HEK293 (cell line): ENCODE data around the gene ALOX15.

Source experiments
- CTCF ChIA-PET: fragments of 350-600 bp; formaldehyde crosslinking; extraction: SDS; loops from one replicate; lab custom pipeline; 2021; ENCODE audit warnings: antibody characterized with exemption; lab: Yijun Ruan, JAX
- POLR2A ChIA-PET: fragments of 300-600 bp; formaldehyde crosslinking; extraction: SDS; loops from one replicate; lab custom pipeline; 2020; ENCODE audit warnings: antibody characterized with exemption, inconsistent platforms; lab: Yijun Ruan, JAX
- H3K27ac ChIP-seq: fragments of 200-500 bp; sonication (Bioruptor generic); 2 replicates; pipeline ENCODE4 v1.5.1; 2014; ENCODE audit warnings: low read depth, low read length, control low read depth, inconsistent platforms; ENCODE audit errors: extremely low read depth
- H3K36me3 ChIP-seq, 2 experiments: fragments of 200-500 bp in 1 of 2; sonication (Bioruptor generic) in 1 of 2; 1 replicate in 1 of 2; 2 replicates in 1 of 2; pipeline ENCODE4 v1.5.1; 2014 to 2017; ENCODE audit warnings: inconsistent platforms in 2 of 2, low read length in 2 of 2; ENCODE audit not compliant: control insufficient read depth in 2 of 2, insufficient read depth in 1 of 2
- H3K4me1 ChIP-seq: fragments of 200-500 bp; sonication (Bioruptor generic); 2 replicates; pipeline ENCODE4 v1.5.1; 2014; ENCODE audit warnings: mild to moderate bottlenecking, low read length, inconsistent platforms; ENCODE audit not compliant: control insufficient read depth, insufficient read depth
- H3K4me3 ChIP-seq: 2 replicates; pipeline ENCODE4 v1.5.1; 2011; ENCODE audit warnings: low read depth, mild to moderate bottlenecking, control low read depth, low read length, moderate library complexity
- H3K9me3 ChIP-seq: fragments of 200-500 bp; sonication (Bioruptor generic); 2 replicates; pipeline ENCODE4 v1.5.1; 2014; ENCODE audit warnings: low read depth, low read length, inconsistent platforms; ENCODE audit not compliant: control insufficient read depth, insufficient read depth
- KLF10 ChIP-seq: fragments of 450-650 bp; IDR thresholded peaks from 2 replicates; pipeline ENCODE4 v1.5.1; 2018; ENCODE audit warnings: missing biosample characterization, mild to moderate bottlenecking, missing genetic modification characterization
- KLF9 ChIP-seq: fragments of 450-650 bp; formaldehyde crosslinking; IDR thresholded peaks from 2 replicates; pipeline ENCODE4 v1.5.1; 2016; ENCODE audit warnings: missing biosample characterization, missing genetic modification characterization, low read depth
- MEIS1 ChIP-seq: sonication (generic); formaldehyde crosslinking; IDR thresholded peaks from 2 replicates; pipeline ENCODE4 v1.8.1; 2022; ENCODE audit warnings: missing genetic modification reagents, mild to moderate bottlenecking, borderline replicate concordance
- MYNN ChIP-seq: fragments of 450-650 bp; formaldehyde crosslinking; IDR thresholded peaks from 2 replicates; pipeline ENCODE4 v1.5.1; 2016; ENCODE audit warnings: missing biosample characterization, missing genetic modification characterization, borderline replicate concordance
- PBX3 ChIP-seq: sonication (generic); formaldehyde crosslinking; IDR thresholded peaks from 2 replicates; pipeline ENCODE4 v1.8.1; 2022; ENCODE audit warnings: mild to moderate bottlenecking, moderate library complexity, missing genetic modification reagents
- PRDM6 ChIP-seq: fragments of 450-650 bp; formaldehyde crosslinking; IDR thresholded peaks from 2 replicates; pipeline ENCODE4 v1.5.1; 2017; ENCODE audit warnings: missing biosample characterization, missing genetic modification characterization
- SCRT2 ChIP-seq: fragments of 450-650 bp; formaldehyde crosslinking; IDR thresholded peaks from 2 replicates; pipeline ENCODE4 v1.5.1; 2016; ENCODE audit warnings: missing biosample characterization, missing genetic modification characterization
- SETDB1 ChIP-seq: IDR thresholded peaks from one replicate; pipeline ENCODE4 v1.6.1; 2017; ENCODE audit warnings: mild to moderate bottlenecking, low read length, moderate library complexity, mixed read lengths; ENCODE audit not compliant: insufficient read length
- SP2 ChIP-seq: fragments of 450-650 bp; formaldehyde crosslinking; IDR thresholded peaks from 2 replicates; pipeline ENCODE4 v1.5.1; 2016; ENCODE audit warnings: missing biosample characterization, missing genetic modification characterization
- SP3 ChIP-seq: fragments of 450-650 bp; formaldehyde crosslinking; IDR thresholded peaks from 2 replicates; pipeline ENCODE4 v1.5.1; 2016; ENCODE audit warnings: missing biosample characterization, missing genetic modification characterization
- TRIM28 ChIP-seq: IDR thresholded peaks from 2 replicates; pipeline ENCODE4 v1.6.1; 2011; ENCODE audit warnings: low read length, control low read depth, borderline replicate concordance
- WT1 ChIP-seq: fragments of 450-650 bp; formaldehyde crosslinking; IDR thresholded peaks from 2 replicates; pipeline ENCODE4 v1.5.1; 2016; ENCODE audit warnings: missing biosample characterization, missing genetic modification characterization
- ZBTB44 ChIP-seq: fragments of 450-650 bp; IDR thresholded peaks from 2 replicates; pipeline ENCODE4 v1.5.1; 2018; ENCODE audit warnings: missing biosample characterization, mild to moderate bottlenecking, missing genetic modification characterization
- ZFP41 ChIP-seq: fragments of 450-650 bp; formaldehyde crosslinking; IDR thresholded peaks from 2 replicates; pipeline ENCODE4 v1.5.1; 2016; ENCODE audit warnings: missing biosample characterization, missing genetic modification characterization, borderline replicate concordance
- ZFP69B ChIP-seq: fragments of 450-650 bp; formaldehyde crosslinking; IDR thresholded peaks from 2 replicates; pipeline ENCODE4 v1.5.1; 2016; ENCODE audit warnings: missing biosample characterization, missing genetic modification characterization
- ZNF10 ChIP-seq: fragments of 450-650 bp; formaldehyde crosslinking; IDR thresholded peaks from 2 replicates; pipeline ENCODE4 v1.5.1; 2017; ENCODE audit warnings: missing biosample characterization, missing genetic modification characterization
- ZNF132 ChIP-seq: fragments of 450-650 bp; formaldehyde crosslinking; IDR thresholded peaks from 2 replicates; pipeline ENCODE4 v1.5.1; 2017; ENCODE audit warnings: missing biosample characterization, missing genetic modification characterization, borderline replicate concordance
- ZNF148 ChIP-seq: fragments of 450-650 bp; formaldehyde crosslinking; IDR thresholded peaks from 2 replicates; pipeline ENCODE4 v1.5.0; 2017; ENCODE audit warnings: missing biosample characterization, missing genetic modification characterization, borderline replicate concordance
- ZNF155 ChIP-seq: fragments of 450-650 bp; formaldehyde crosslinking; IDR thresholded peaks from 2 replicates; pipeline ENCODE4 v1.5.1; 2016; ENCODE audit warnings: missing biosample characterization, missing genetic modification characterization
- ZNF16 ChIP-seq: fragments of 450-650 bp; formaldehyde crosslinking; IDR thresholded peaks from 2 replicates; pipeline ENCODE4 v1.5.1; 2016; ENCODE audit warnings: low read depth, missing biosample characterization, missing genetic modification characterization
- ZNF2 ChIP-seq: fragments of 450-650 bp; formaldehyde crosslinking; IDR thresholded peaks from 2 replicates; pipeline ENCODE4 v1.5.1; 2016; ENCODE audit warnings: missing biosample characterization, missing genetic modification characterization
- ZNF416 ChIP-seq: fragments of 450-650 bp; formaldehyde crosslinking; IDR thresholded peaks from 2 replicates; pipeline ENCODE4 v1.5.1; 2016; ENCODE audit warnings: missing biosample characterization, missing genetic modification characterization
- ZNF544 ChIP-seq: fragments of 450-650 bp; formaldehyde crosslinking; IDR thresholded peaks from 2 replicates; pipeline ENCODE4 v1.5.0; 2017; ENCODE audit warnings: missing biosample characterization, missing genetic modification characterization
- ZNF660 ChIP-seq: fragments of 450-650 bp; IDR thresholded peaks from 2 replicates; pipeline ENCODE4 v1.5.1; 2018; ENCODE audit warnings: missing biosample characterization, mild to moderate bottlenecking, missing genetic modification characterization
- ZNF768 ChIP-seq: fragments of 450-650 bp; formaldehyde crosslinking; IDR thresholded peaks from 2 replicates; pipeline ENCODE4 v1.5.1; 2018; ENCODE audit warnings: missing biosample characterization, mild to moderate bottlenecking, missing genetic modification characterization
- ZNF777 ChIP-seq: fragments of 450-650 bp; formaldehyde crosslinking; IDR thresholded peaks from 2 replicates; pipeline ENCODE4 v1.5.1; 2017; ENCODE audit warnings: missing biosample characterization, missing genetic modification characterization, borderline replicate concordance
- ZNF837 ChIP-seq: fragments of 450-650 bp; formaldehyde crosslinking; IDR thresholded peaks from 2 replicates; pipeline ENCODE4 v1.5.1; 2016; ENCODE audit warnings: missing biosample characterization, missing genetic modification characterization
- ZSCAN16 ChIP-seq: fragments of 450-650 bp; formaldehyde crosslinking; IDR thresholded peaks from 2 replicates; pipeline ENCODE4 v1.5.1; 2016; ENCODE audit warnings: missing biosample characterization, missing genetic modification characterization

ALOX15 gene

GRCh38 chr17:4609761-4610160 lies 31.7 kb downstream of the ALOX15 start (continued):
- TF ChIP-seq ZFP41 (tag by site-specific recombination): no peak
- no peak for TF ChIP-seq PBX3 (CRISPR knock-in tag)
- no peak for TF ChIP-seq WT1 (tag by site-specific recombination)
- no peak for TF ChIP-seq ZNF837 (tag by site-specific recombination)

- peaks cover 24% of the 10 kb centered on the region for H3K4me1 ChIP-seq
- CTCF ChIA-PET: interaction anchor here (0.6 to 5.7 kb wide), 4 partner anchors 12 to 40 kb away, joined by 3 to 34 read pairs (median 4); no protein-coding TSS in a partner anchor
- H3K36me3 ChIP-seq: no peaks in the 10 kb centered on the region
- H3K27ac ChIP-seq: peak overlapping the region; percentile 57
- POLR2A ChIA-PET: interaction anchor here (0.7 kb wide), 1 partner anchor 20 kb away, joined by 3 read pairs; no protein-coding TSS in a partner anchor
- H3K9me3 ChIP-seq: no peaks in the 10 kb centered on the region
- H3K4me3 ChIP-seq: no peak overlapping the region
- TF ChIP-seq SP2 (tag by site-specific recombination): no peak
- TF ChIP-seq MEIS1 (CRISPR knock-in tag): no peak
- TF ChIP-seq MYNN (tag by site-specific recombination): no peak
- TF ChIP-seq KLF9 (tag by site-specific recombination): no peak
- TF ChIP-seq TRIM28: peak; percentile 53; the same call in 1 of the 2 replicates
- no peak for TF ChIP-seq ZNF155
- TF ChIP-seq ZSCAN16 (tag by site-specific recombination): no peak
- peak; percentile 66 for TF ChIP-seq SCRT2 (tag by site-specific recombination)
- TF ChIP-seq ZNF768 (tag by site-specific recombination): no peak
- TF ChIP-seq ZNF148 (tag by site-specific recombination): no peak
- no peak for TF ChIP-seq ZNF544 (tag by site-specific recombination)
- no peak for TF ChIP-seq ZNF16 (tag by site-specific recombination)
- no peak for TF ChIP-seq SETDB1
- no peak for TF ChIP-seq KLF10 (tag by site-specific recombination)
- TF ChIP-seq ZNF2 (tag by site-specific recombination): no peak
- no peak for TF ChIP-seq SP3 (tag by site-specific recombination)
- TF ChIP-seq ZFP69B: no peak
- peak; percentile 87; the same call in 1 of the 2 replicates for TF ChIP-seq PRDM6
- no peak for TF ChIP-seq ZNF416
- TF ChIP-seq ZNF777 (tag by site-specific recombination): no peak
- no peak for TF ChIP-seq ZNF132 (tag by site-specific recombination)
- TF ChIP-seq ZBTB44 (tag by site-specific recombination): no peak
- no peak for TF ChIP-seq ZNF10 (tag by site-specific recombination)
- no peak for TF ChIP-seq ZNF660 (tag by site-specific recombination)
These were observed 33.7 kb downstream of the ALOX15 start for GRCh38 chr17:4607773-4608187.
